Large intestine (tissue), 3 donors: ENCODE data around the gene ZNF532. TPM values are rescaled to one million over a fixed set of nuclear protein-coding genes. Genes with fewer than 3 reads are reported as not detected.

Experiments used
- DNase-seq, 2 donors: peaks; one replicate each; pipeline versions ENCODE4 v3.0.0 to v3.0.0-alpha.2; 2013
- H3K27ac ChIP-seq: one replicate; pipeline ENCODE4 v1.5.1; 2013; ENCODE audit warnings: low read length
- H3K27me3 ChIP-seq: 2 replicates; pipeline ENCODE4 v1.6.1; 2013; ENCODE audit warnings: low read length; ENCODE audit not compliant: control insufficient read depth, insufficient read depth
- H3K36me3 ChIP-seq: 2 replicates; pipeline ENCODE4 v1.6.1; 2013; ENCODE audit warnings: low read length; ENCODE audit not compliant: control insufficient read depth, insufficient read depth
- H3K4me1 ChIP-seq: one replicate; pipeline ENCODE4 v1.6.1; 2013; ENCODE audit warnings: low read length; ENCODE audit not compliant: control insufficient read depth, insufficient read depth
- H3K4me3 ChIP-seq: one replicate; pipeline ENCODE4 v1.5.1; 2013; ENCODE audit warnings: low read length
- H3K9me3 ChIP-seq: one replicate; pipeline ENCODE4 v1.6.1; 2013; ENCODE audit warnings: mild to moderate bottlenecking, low read depth, low read length, moderate library complexity; ENCODE audit not compliant: control insufficient read depth
- WGBS: methylation state at CpG from one replicate; pipeline ENCODE4 v1.1.5; 2013; ENCODE audit warnings: low lambda C conversion rate; ENCODE audit not compliant: insufficient coverage; 5-methylcytosine and 5-hydroxymethylcytosine counted together
- polyA plus RNA-seq: library from polyadenylated mRNA; unstranded; fragments of 120-200 nt; gene quantifications from one replicate; pipeline ENCODE4 v1.2.1, GENCODE V29; 2013

ZNF532 gene
- polyA plus RNA-seq, 1 donor, result 36.6 TPM

DNA sequence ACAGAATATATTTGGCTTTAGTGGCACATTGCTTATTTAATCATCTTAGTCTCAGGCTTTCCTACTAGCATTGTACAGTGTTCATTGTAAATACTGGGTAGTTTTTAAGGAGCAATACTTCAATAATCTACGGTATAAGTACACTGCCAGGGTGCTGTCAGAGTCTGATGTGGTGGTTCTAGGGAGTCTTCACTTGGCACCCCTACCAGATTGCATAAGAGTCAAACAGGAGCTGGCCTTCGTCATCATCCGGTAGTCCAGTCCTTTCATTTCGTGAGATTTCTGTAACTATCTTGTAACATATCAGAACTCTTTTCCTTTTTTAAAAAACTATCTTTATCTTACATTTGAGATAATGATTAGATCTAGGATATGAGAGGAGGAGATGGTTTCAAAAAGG lies 91.1 kb downstream of the ZNF532 start:
- Histone ChIP-seq H3K4me1 (no peaks in the 10 kb centered on the region), H3K4me3 (no peak overlapping the region), H3K27ac (no peak overlapping the region), H3K9me3 (no peaks in the 10 kb centered on the region), H3K36me3 (peaks cover 28% of the 10 kb centered on the region), H3K27me3 (no peaks in the 10 kb centered on the region)
- no peak for DNase-seq
- WGBS, result no CpG with 5 or more reads among the region's 4 CpGs

- no CpG with 5 or more reads among the region's 3 CpGs for WGBS
- Histone ChIP-seq H3K27me3 (no peaks in the 10 kb centered on the region), H3K27ac (no peak overlapping the region), H3K36me3 (peaks cover 35% of the 10 kb centered on the region), H3K4me1 (no peaks in the 10 kb centered on the region), H3K9me3 (no peaks in the 10 kb centered on the region), H3K4me3 (no peak overlapping the region)
- peak in 1 of 2 donors; percentile 31 for DNase-seq
Observed at GRCh38 chr18:58958628-58959027, 94.0 kb downstream of the ZNF532 start.

DNA sequence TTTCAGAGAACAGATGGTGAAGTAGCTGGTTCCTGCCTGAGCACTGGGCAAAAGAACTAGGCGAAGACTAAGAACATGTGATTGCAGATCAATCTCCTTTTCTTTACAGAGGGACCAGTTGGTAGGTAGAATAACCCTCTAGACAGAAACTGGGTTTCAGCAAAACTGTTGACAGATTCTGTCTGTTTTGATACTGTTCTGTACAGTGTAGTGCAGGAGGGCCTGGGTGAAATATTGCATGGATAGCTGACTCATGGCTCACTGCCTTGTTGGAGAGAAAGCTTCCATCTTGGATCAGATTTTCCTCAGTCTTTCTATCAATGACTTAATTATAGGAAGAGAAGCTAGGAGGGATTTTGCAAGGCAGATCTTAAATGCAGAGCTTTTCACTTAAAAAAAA lies 95.8 kb downstream of the ZNF532 start:
- DNase-seq, result no peak
- Histone ChIP-seq H3K36me3 (peaks cover 24% of the 10 kb centered on the region), H3K27ac (no peak overlapping the region), H3K27me3 (no peaks in the 10 kb centered on the region), H3K4me1 (no peaks in the 10 kb centered on the region), H3K4me3 (no peak overlapping the region), H3K9me3 (no peaks in the 10 kb centered on the region)
- WGBS, result no CpG with 5 or more reads among the region's 1 CpG

GRCh38 chr18:58960946-58961722 lies 96.5 kb downstream of the ZNF532 start:
- H3K27ac ChIP-seq, result no peak overlapping the region
- H3K4me3 ChIP-seq, result no peak overlapping the region
- H3K36me3 ChIP-seq, result peaks cover 20% of the 10 kb centered on the region
- DNase-seq, result no peak
- WGBS, result 100% methylated on average over 4 of the region's 14 CpGs
- H3K9me3 ChIP-seq, result no peaks in the 10 kb centered on the region
- no peaks in the 10 kb centered on the region for H3K27me3 ChIP-seq
- H3K4me1 ChIP-seq, result no peaks in the 10 kb centered on the region

- Histone ChIP-seq H3K4me3 (no peak overlapping the region), H3K36me3 (peaks cover 14% of the 10 kb centered on the region), H3K9me3 (no peaks in the 10 kb centered on the region), H3K27me3 (no peaks in the 10 kb centered on the region), H3K4me1 (no peaks in the 10 kb centered on the region), H3K27ac (no peak overlapping the region)
- WGBS, result no CpG with 5 or more reads among the region's 8 CpGs
- DNase-seq, result no peak
Observed at GRCh38 chr18:58962336-58962735, 97.7 kb downstream of the ZNF532 start.

GRCh38 chr18:58965291-58966004 lies 100.8 kb downstream of the ZNF532 start:
- no CpG with 5 or more reads among the region's 5 CpGs for WGBS
- H3K36me3 ChIP-seq, result peaks cover 27% of the 10 kb centered on the region
- H3K4me1 ChIP-seq, result no peaks in the 10 kb centered on the region
- H3K4me3 ChIP-seq, result no peak overlapping the region
- H3K9me3 ChIP-seq, result no peaks in the 10 kb centered on the region
- H3K27ac ChIP-seq, result no peak overlapping the region
- DNase-seq, result no peak
- H3K27me3 ChIP-seq, result no peaks in the 10 kb centered on the region

DNA sequence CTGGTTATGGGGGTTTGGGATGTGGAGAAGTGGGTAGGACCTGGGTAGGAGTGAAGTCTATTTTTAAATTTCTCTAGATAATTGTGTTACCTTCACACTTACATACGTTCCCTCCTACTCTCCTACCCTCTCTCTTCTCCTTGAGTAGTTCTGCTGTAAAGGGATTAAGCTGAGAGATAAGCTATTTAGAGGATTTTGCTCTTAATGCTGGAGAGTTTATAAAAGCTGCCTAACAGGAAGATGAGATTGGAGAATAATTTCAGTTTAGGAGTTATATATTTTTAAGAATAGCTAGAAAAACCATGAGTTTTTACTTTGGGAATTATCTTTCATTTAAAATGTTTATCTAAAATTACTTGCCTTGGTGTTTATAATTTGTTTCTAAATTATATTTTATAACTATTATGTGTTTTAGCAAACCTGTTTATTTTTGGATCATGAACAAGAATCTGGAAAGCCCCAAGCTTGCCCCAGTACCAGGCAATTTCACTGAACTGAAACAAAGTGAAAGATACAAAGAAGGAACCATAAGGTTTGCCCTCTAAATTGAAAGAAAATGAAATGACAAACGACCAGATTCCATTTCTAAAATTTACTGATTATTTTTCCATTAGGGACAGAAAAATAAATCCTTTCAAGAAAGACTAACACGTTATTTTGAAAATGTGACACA lies 101.5 kb downstream of the ZNF532 start:
- Histone ChIP-seq H3K27me3 (no peaks in the 10 kb centered on the region), H3K27ac (no peak overlapping the region), H3K4me3 (no peak overlapping the region), H3K36me3 (peaks cover 21% of the 10 kb centered on the region), H3K9me3 (no peaks in the 10 kb centered on the region), H3K4me1 (no peaks in the 10 kb centered on the region)
- 74% methylated on average over 3 of the region's 3 CpGs for WGBS
- no peak for DNase-seq

DNA sequence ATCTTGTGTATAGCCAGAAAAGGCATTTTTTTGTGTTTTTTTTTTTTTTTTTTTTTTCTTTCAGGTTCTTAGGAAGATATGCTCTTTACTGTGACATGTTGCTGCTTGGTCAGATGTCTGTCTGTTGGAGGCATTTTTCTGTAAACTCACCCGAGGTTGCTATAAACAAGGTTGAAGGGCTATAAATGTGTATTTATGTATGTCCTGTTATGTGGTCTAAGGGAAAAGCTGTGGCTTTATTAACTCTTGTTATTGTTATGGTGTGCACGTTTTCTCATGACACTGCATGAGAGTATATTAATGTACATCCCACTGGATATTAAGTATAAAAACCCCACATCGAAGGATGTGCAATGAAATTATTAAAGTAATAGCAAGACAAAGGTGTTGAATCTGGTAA lies 102.0 kb downstream of the ZNF532 start:
- no peak overlapping the region for H3K4me3 ChIP-seq
- no peak for DNase-seq
- 76% methylated on average over 3 of the region's 3 CpGs for WGBS

GRCh38 chr18:58967751-58968254 lies 103.1 kb downstream of the ZNF532 start:
- Histone ChIP-seq H3K36me3 (peaks cover 15% of the 10 kb centered on the region), H3K27ac (no peak overlapping the region), H3K4me1 (no peaks in the 10 kb centered on the region), H3K27me3 (no peaks in the 10 kb centered on the region), H3K4me3 (no peak overlapping the region), H3K9me3 (no peaks in the 10 kb centered on the region)
- WGBS, result 80% methylated on average over 1 of the region's 5 CpGs
- DNase-seq, result no peak

More for the DNA sequence above, 102.0 kb downstream of the ZNF532 start:
- H3K4me1 ChIP-seq, result no peaks in the 10 kb centered on the region
- no peaks in the 10 kb centered on the region for H3K27me3 ChIP-seq
- H3K27ac ChIP-seq, result no peak overlapping the region
- no peaks in the 10 kb centered on the region for H3K9me3 ChIP-seq
- H3K36me3 ChIP-seq, result peaks cover 15% of the 10 kb centered on the region
